DND-41 (cell line): Measurements from ENCODE around the gene EIPR1.

ENCODE experiments used
- ATAC-seq: fragments of 200-7000 bp; cut with Tn5 transposase; 3 replicates; pipeline ENCODE4 v1.9.1; 2021; ENCODE audit warnings: low read depth; ENCODE audit not compliant: insufficient read depth
- DNase-seq: peaks from one replicate; pipeline ENCODE4 v3.0.0-alpha.2; 2020
- H2AFZ ChIP-seq: 2 replicates; pipeline ENCODE4 v1.6.0; 2012; ENCODE audit warnings: low read depth, low read length
- H3K27ac ChIP-seq: 2 replicates; pipeline ENCODE4 v1.5.1; 2012; ENCODE audit warnings: low read length, inconsistent platforms
- H3K27me3 ChIP-seq: fragments of 200-600 bp; sonication (generic); 2 replicates; pipeline ENCODE4 v1.6.0; 2012; ENCODE audit warnings: low read length, mild to moderate bottlenecking, inconsistent platforms; ENCODE audit not compliant: insufficient read depth, poor library complexity
- H3K36me3 ChIP-seq: 2 replicates; pipeline ENCODE4 v1.5.1; 2012; ENCODE audit warnings: low read length, inconsistent platforms; ENCODE audit not compliant: insufficient read depth
- H3K4me1 ChIP-seq: 2 replicates; pipeline ENCODE4 v1.5.1; 2012; ENCODE audit warnings: mild to moderate bottlenecking, low read length; ENCODE audit not compliant: insufficient read depth
- H3K4me2 ChIP-seq: 2 replicates; pipeline ENCODE4 v1.6.0; 2012; ENCODE audit warnings: mild to moderate bottlenecking, moderate library complexity, low read length, inconsistent platforms; ENCODE audit not compliant: insufficient read depth
- H3K4me3 ChIP-seq, 2 experiments: fragments of 200-600 bp in 1 of 2; shearing (Covaris generic) in 1 of 2; 2 replicates each; pipeline ENCODE4 v1.5.1; 2012 to 2016; ENCODE audit warnings: inconsistent platforms in 2 of 2, low read length in 2 of 2, mild to moderate bottlenecking in 2 of 2, low read depth in 1 of 2, moderate library complexity in 1 of 2
- H3K79me2 ChIP-seq: 2 replicates; pipeline ENCODE4 v1.6.0; 2012; ENCODE audit warnings: low read length, inconsistent platforms; ENCODE audit not compliant: insufficient read depth
- H3K9ac ChIP-seq: 2 replicates; pipeline ENCODE4 v1.6.0; 2012; ENCODE audit warnings: low read depth, mild to moderate bottlenecking, inconsistent platforms, low read length, moderate library complexity
- H3K9me3 ChIP-seq: 2 replicates; pipeline ENCODE4 v1.5.1; 2012; ENCODE audit warnings: low read length, moderate library complexity, mild to moderate bottlenecking, inconsistent platforms; ENCODE audit not compliant: insufficient read depth, severe bottlenecking
- H4K20me1 ChIP-seq: 2 replicates; pipeline ENCODE4 v1.6.0; 2012; ENCODE audit warnings: low read length; ENCODE audit not compliant: insufficient read depth
- CTCF ChIP-seq: IDR thresholded peaks from 2 replicates; pipeline ENCODE4 v1.5.1; 2012; ENCODE audit warnings: borderline replicate concordance, low read length, moderate library complexity, mild to moderate bottlenecking; ENCODE audit not compliant: poor library complexity, severe bottlenecking; ENCODE audit errors: extremely low read depth
- EZH2 ChIP-seq: IDR thresholded peaks from 3 replicates; pipeline ENCODE4 v1.6.1; 2012; ENCODE audit warnings: borderline replicate concordance, low read depth, mild to moderate bottlenecking, moderate library complexity, low read length, inconsistent platforms; ENCODE audit not compliant: severe bottlenecking

EIPR1 gene

GRCh38 chr2:3403587-3404334, 26.1 kb upstream of the EIPR1 start:
- Histone ChIP-seq H3K4me3 (no peak overlapping the region), H3K9me3 (no peaks in the 10 kb centered on the region), H3K27ac (no peak overlapping the region), H3K4me1 (no peaks in the 10 kb centered on the region), H3K9ac (no peak overlapping the region), H4K20me1 (0 out of 2 replicates have a peak, but pooled peaks cover 5% of the 10 kb centered on the region), H2AFZ (no peak overlapping the region), H3K4me2 (no peak overlapping the region), H3K79me2 (peaks cover 1% of the 10 kb centered on the region; the same call in 1 of the 2 replicates), H3K36me3 (peaks cover 48% of the 10 kb centered on the region), H3K27me3 (no peaks in the 10 kb centered on the region)
- no peak for TF ChIP-seq CTCF
- no peak for TF ChIP-seq EZH2
- no peak for DNase-seq
- no peak for ATAC-seq

DNA sequence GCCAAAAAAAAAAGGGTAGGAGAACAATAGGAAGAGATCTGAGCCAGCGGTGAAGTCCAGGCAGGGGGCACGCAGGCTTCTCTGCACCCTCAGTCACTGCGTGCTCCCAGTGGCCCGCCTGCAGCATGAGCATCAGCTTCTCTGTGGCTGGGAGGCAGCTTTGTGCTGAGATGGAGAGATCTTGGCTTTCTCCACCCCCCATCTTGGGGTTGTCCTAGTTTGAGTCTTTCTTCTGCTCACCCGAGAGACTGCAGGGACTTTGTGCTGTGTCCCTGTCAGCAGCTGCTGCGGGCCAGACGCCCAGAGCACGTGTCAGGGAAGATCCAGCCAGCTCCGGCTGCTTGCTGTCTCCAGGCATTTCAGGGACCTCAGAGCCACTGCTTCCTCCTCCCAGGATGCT, 22.2 kb upstream of the EIPR1 start:
- peaks cover 71% of the 10 kb centered on the region for H3K36me3 ChIP-seq
- H3K9me3 ChIP-seq: peaks cover 20% of the 10 kb centered on the region
- H3K9ac ChIP-seq: no peak overlapping the region
- peaks cover 10% of the 10 kb centered on the region for H3K79me2 ChIP-seq
- H3K4me1 ChIP-seq: no peaks in the 10 kb centered on the region
- no peak overlapping the region for H3K4me2 ChIP-seq
- no peaks in the 10 kb centered on the region for H3K27me3 ChIP-seq
- H2AFZ ChIP-seq: no peak overlapping the region
- ATAC-seq: no peak
- DNase-seq: no peak
- 0 out of 2 replicates have a peak, but pooled peaks cover 5% of the 10 kb centered on the region for H4K20me1 ChIP-seq
- no peak overlapping the region for H3K27ac ChIP-seq
- TF ChIP-seq CTCF: no peak
- no peak overlapping the region for H3K4me3 ChIP-seq

DNA sequence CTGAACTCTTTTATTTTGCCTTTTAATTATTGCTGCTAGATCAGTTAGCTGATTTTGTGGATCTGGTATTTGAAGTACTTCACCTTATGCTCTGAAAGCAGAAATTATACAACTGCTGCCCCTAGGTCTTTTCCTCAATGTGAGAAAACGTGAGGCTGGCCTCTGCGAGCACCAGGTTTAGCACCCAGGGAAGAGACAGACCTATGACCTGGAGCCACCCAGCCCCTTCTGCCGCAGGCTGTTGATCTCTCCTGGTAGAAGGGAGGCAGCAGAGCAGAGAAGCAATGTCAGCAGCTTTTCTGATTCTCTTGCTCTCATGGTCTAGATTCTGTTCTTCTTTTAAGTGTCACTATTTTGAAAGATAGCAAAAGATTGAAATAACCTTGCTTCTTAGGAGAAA, 21.8 kb upstream of the EIPR1 start:
- Histone ChIP-seq H3K36me3 (peaks cover 68% of the 10 kb centered on the region), H3K4me1 (no peaks in the 10 kb centered on the region), H3K9me3 (peaks cover 25% of the 10 kb centered on the region), H2AFZ (no peak overlapping the region), H3K9ac (no peak overlapping the region), H3K79me2 (peaks cover 10% of the 10 kb centered on the region), H3K27ac (no peak overlapping the region), H3K4me2 (no peak overlapping the region), H4K20me1 (0 out of 2 replicates have a peak, but pooled peaks cover 5% of the 10 kb centered on the region), H3K27me3 (no peaks in the 10 kb centered on the region), H3K4me3 (no peak overlapping the region)
- TF ChIP-seq EZH2: no peak
- TF ChIP-seq CTCF: no peak
- no peak for DNase-seq
- ATAC-seq: no peak
